Nephron progenitor cell (in vitro differentiated cells): ENCODE results near the gene WDR38.
A peak's percentile ranks its signal among the peaks of the same experiment; 100 is the strongest.

Experiments
- DNase-seq: peaks from one replicate; pipeline ENCODE4 v3.0.0; 2021
- H3K27ac Mint-ChIP-seq: 2 replicates; pipeline ENCODE4 v1.8.0; 2021; ENCODE audit warnings: mild to moderate bottlenecking, moderate library complexity, mixed read lengths
- H3K27me3 Mint-ChIP-seq: 2 replicates; pipeline ENCODE4 v1.8.0; 2021; ENCODE audit warnings: mild to moderate bottlenecking, low read depth, mixed read lengths; ENCODE audit not compliant: poor library complexity
- H3K36me3 Mint-ChIP-seq: 2 replicates; pipeline ENCODE4 v1.8.0; 2021; ENCODE audit warnings: low read depth, mixed read lengths
- H3K4me1 Mint-ChIP-seq: 2 replicates; pipeline ENCODE4 v1.8.0; 2021; ENCODE audit warnings: mixed read lengths
- H3K4me3 Mint-ChIP-seq: 2 replicates; pipeline ENCODE4 v1.8.0; 2021; ENCODE audit warnings: mild to moderate bottlenecking, moderate library complexity, mixed read lengths
- H3K9me3 Mint-ChIP-seq: 2 replicates; pipeline ENCODE4 v1.8.0; 2021; ENCODE audit warnings: mild to moderate bottlenecking, moderate library complexity, mixed read lengths
- TF ChIP-seq, protein P1 (sequence below): fragments of 200-600 bp; sonication (generic); IDR thresholded peaks from 2 replicates; pipeline ENCODE4 v1.5.0; 2021; ENCODE audit warnings: antibody characterized with exemption

Gene WDR38

DNA sequence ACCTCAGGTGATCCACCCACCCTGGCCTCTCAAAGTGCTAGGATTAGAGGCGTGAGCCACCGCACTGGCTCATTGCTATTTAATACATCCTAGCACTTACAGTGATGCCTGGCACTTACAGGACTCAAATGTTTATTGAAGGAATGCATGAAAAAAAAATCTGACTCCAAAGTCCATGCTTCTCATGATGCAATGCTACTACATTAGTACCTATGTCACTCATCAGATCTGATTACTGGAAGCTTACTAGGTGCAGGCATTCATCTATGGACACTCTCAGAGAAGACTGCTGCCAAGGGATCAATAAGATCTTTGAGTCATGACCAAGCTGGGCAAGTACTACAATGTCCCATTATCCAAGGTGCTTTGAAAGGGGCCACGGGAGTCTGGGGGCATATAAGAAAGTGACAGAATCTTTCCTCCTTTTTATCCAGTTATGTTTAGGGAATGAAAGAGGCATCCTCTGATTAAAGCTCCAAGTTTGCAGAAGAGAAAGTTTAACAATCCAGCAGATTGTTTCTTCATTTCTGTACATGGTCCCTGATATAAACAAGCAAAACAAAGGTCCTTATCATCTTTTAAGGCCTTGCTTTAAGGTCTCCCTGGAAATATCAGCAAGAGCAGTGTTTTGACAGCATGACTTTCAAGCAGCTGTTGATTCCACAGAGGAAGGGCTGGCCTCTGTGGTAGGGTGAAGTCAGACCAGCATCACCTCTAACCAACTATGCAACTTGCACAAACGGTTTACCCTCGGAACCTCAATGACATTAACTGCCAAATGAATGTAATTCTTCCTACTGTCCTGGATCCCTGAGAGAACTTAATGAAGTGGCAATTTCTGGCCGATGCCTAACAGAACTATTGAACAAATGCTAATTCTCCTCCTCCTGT lies 44.6 kb downstream of the WDR38 start:
- no peaks in the 10 kb centered on the region for H3K9me3 Mint-ChIP-seq
- DNase-seq: no peak
- H3K4me3 Mint-ChIP-seq: no peak overlapping the region
- no peaks in the 10 kb centered on the region for H3K27me3 Mint-ChIP-seq
- no peaks in the 10 kb centered on the region for H3K4me1 Mint-ChIP-seq
- peak overlapping the region; percentile 46 for H3K27ac Mint-ChIP-seq
- peaks cover 37% of the 10 kb centered on the region for H3K36me3 Mint-ChIP-seq
- TF ChIP-seq, protein P1, sequence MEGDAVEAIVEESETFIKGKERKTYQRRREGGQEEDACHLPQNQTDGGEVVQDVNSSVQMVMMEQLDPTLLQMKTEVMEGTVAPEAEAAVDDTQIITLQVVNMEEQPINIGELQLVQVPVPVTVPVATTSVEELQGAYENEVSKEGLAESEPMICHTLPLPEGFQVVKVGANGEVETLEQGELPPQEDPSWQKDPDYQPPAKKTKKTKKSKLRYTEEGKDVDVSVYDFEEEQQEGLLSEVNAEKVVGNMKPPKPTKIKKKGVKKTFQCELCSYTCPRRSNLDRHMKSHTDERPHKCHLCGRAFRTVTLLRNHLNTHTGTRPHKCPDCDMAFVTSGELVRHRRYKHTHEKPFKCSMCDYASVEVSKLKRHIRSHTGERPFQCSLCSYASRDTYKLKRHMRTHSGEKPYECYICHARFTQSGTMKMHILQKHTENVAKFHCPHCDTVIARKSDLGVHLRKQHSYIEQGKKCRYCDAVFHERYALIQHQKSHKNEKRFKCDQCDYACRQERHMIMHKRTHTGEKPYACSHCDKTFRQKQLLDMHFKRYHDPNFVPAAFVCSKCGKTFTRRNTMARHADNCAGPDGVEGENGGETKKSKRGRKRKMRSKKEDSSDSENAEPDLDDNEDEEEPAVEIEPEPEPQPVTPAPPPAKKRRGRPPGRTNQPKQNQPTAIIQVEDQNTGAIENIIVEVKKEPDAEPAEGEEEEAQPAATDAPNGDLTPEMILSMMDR: no peak

DNA sequence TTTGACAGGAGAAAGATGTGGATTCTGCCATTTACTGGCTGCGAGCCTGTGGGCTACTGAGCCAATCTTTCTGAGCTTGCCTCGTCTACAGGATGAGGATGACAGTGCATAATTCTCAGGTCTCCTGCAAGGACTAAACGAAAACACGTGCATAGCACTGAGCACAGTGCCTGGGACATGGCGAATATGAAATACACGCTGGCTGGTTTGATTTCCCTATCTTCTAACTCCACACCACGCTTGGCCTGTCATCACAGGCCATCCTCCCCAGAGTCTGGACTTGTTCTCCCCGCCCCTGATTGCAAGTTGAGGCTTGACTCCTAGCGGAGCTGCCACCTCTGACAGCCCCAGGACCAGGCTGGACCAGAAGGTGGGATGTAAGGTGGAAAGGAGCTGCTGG lies 46.6 kb downstream of the WDR38 start:
- H3K4me3 Mint-ChIP-seq: no peak overlapping the region
- H3K36me3 Mint-ChIP-seq: peaks cover 43% of the 10 kb centered on the region
- H3K4me1 Mint-ChIP-seq: no peaks in the 10 kb centered on the region
- TF ChIP-seq, protein P1: no peak
- H3K27me3 Mint-ChIP-seq: no peaks in the 10 kb centered on the region
- no peaks in the 10 kb centered on the region for H3K9me3 Mint-ChIP-seq
- no peak overlapping the region for H3K27ac Mint-ChIP-seq
- DNase-seq: no peak

DNA sequence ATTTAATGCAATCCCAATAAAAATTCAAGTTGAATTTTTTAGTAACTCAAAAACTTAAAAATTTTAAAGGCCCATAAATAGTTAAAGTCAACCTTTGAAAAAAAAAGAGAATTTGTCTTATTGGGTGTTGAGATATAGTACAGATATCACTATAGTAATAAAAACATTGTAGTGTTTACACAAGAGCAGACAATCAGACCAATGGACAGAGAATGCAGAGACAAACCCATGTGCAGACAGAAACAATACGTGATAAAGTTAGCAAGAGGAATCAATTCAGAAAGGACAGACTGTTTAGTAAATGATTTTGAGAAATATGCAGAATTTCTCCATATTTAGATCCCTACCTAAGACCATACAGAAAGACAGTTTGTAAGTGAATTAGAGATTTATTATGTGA lies 53.7 kb downstream of the WDR38 start:
- Mint-ChIP-seq H3K4me1 (no peaks in the 10 kb centered on the region), H3K27ac (no peak overlapping the region), H3K4me3 (no peak overlapping the region), H3K36me3 (peaks cover 58% of the 10 kb centered on the region), H3K9me3 (no peaks in the 10 kb centered on the region), H3K27me3 (no peaks in the 10 kb centered on the region)
- TF ChIP-seq, protein P1: no peak
- DNase-seq: no peak
